Activated naive CD4-positive, alpha-beta T cell treated with anti-CD3 and anti-CD28 coated beads, Interleukin-2, amount 10 ng/mL, durations not matched to agents 7 days and 5 days (primary cell): ENCODE results near the gene MYOM3.

Source experiments
- CTCF ChIA-PET: fragments of 350-600 bp; sonication (Branson Sonifier 250); formaldehyde crosslinking; loops from one replicate; lab custom pipeline; 2021; ENCODE audit warnings: antibody characterized with exemption; lab: Charles Lee
- DNase-seq: peaks from one replicate; pipeline ENCODE4 v3.0.0-alpha.2; 2020
- H3K27ac Mint-ChIP-seq: one replicate; pipeline ENCODE4 v1.8.0; 2021; ENCODE audit warnings: mild to moderate bottlenecking, moderate library complexity, mixed read lengths
- H3K27me3 Mint-ChIP-seq: one replicate; pipeline ENCODE4 v1.8.0; 2021; ENCODE audit warnings: mild to moderate bottlenecking, mixed read lengths
- H3K36me3 Mint-ChIP-seq: one replicate; pipeline ENCODE4 v1.8.0; 2021; ENCODE audit warnings: mixed read lengths
- H3K4me1 Mint-ChIP-seq: one replicate; pipeline ENCODE4 v1.8.0; 2021; ENCODE audit warnings: mixed read lengths
- H3K4me3 Mint-ChIP-seq: one replicate; pipeline ENCODE4 v1.8.0; 2021; ENCODE audit warnings: mild to moderate bottlenecking, moderate library complexity, mixed read lengths
- H3K9me3 Mint-ChIP-seq: one replicate; pipeline ENCODE4 v1.8.0; 2021; ENCODE audit warnings: mixed read lengths

MYOM3 gene

GRCh38 chr1:24074817-24075589 is 36.9 kb downstream of the MYOM3 start:
- DNase-seq = no peak
- H3K27me3 Mint-ChIP-seq = peaks cover 23% of the 10 kb centered on the region
- CTCF ChIA-PET = no interaction called here
- no peak overlapping the region for H3K4me3 Mint-ChIP-seq
- H3K27ac Mint-ChIP-seq = no peak overlapping the region
- H3K36me3 Mint-ChIP-seq = no peaks in the 10 kb centered on the region
- H3K4me1 Mint-ChIP-seq = no peaks in the 10 kb centered on the region
- no peaks in the 10 kb centered on the region for H3K9me3 Mint-ChIP-seq

DNA sequence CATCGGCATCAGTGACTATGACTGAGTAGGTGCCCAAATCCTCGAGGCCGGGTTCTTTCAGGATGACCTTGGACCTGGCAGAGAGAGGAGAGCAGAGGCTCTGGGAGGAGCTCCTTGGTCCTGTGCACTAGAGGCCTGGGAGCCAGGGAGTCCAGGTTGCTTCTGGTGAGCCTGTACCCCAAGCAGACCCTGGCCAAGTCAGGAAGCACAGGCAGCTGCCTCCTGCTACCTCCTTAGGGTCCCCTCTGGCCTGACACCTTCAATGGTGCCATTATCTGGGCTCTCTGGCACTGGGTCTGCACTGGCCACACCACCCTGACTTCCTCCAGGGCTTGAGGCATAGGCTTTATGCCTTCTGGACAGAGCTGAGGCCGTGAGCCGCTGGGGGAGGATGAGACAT is 37.7 kb downstream of the MYOM3 start:
- Mint-ChIP-seq H3K4me3 (no peak overlapping the region), H3K4me1 (no peaks in the 10 kb centered on the region), H3K27ac (no peak overlapping the region), H3K27me3 (peaks cover 24% of the 10 kb centered on the region), H3K36me3 (no peaks in the 10 kb centered on the region), H3K9me3 (no peaks in the 10 kb centered on the region)
- no peak for DNase-seq
- CTCF ChIA-PET = no interaction called here

- Mint-ChIP-seq H3K4me1 (no peaks in the 10 kb centered on the region), H3K4me3 (no peak overlapping the region), H3K36me3 (no peaks in the 10 kb centered on the region), H3K27me3 (peaks cover 40% of the 10 kb centered on the region), H3K9me3 (no peaks in the 10 kb centered on the region), H3K27ac (no peak overlapping the region)
- no peak for DNase-seq
- CTCF ChIA-PET = interaction anchor here (0.6 to 2.3 kb wide), 11 partner anchors 11 to 1669 kb away, joined by 3 to 15 read pairs (median 6); partner anchors contain the start of gene MYOM3
Measured at GRCh38 chr1:24071941-24072340, 40.0 kb downstream of the MYOM3 start.

GRCh38 chr1:24070821-24071393 is 41.0 kb downstream of the MYOM3 start:
- no peaks in the 10 kb centered on the region for H3K4me1 Mint-ChIP-seq

GRCh38 chr1:24069817-24070216 is 42.1 kb downstream of the MYOM3 start:
- H3K9me3 Mint-ChIP-seq = no peaks in the 10 kb centered on the region
- no peaks in the 10 kb centered on the region for H3K36me3 Mint-ChIP-seq
- no peaks in the 10 kb centered on the region for H3K4me1 Mint-ChIP-seq
- H3K27me3 Mint-ChIP-seq = peaks cover 41% of the 10 kb centered on the region
- DNase-seq = no peak
- H3K27ac Mint-ChIP-seq = no peak overlapping the region
- no peak overlapping the region for H3K4me3 Mint-ChIP-seq
- CTCF ChIA-PET = interaction anchor here (2.2 kb wide), 1 partner anchor 42 kb away, joined by 15 read pairs; the partner anchor contains the start of gene MYOM3

More at GRCh38 chr1:24070821-24071393, 41.0 kb downstream of the MYOM3 start:
- no peaks in the 10 kb centered on the region for H3K9me3 Mint-ChIP-seq
- H3K27ac Mint-ChIP-seq = no peak overlapping the region
- H3K4me3 Mint-ChIP-seq = no peak overlapping the region
- DNase-seq = peak; percentile 84
- no peaks in the 10 kb centered on the region for H3K36me3 Mint-ChIP-seq
- H3K27me3 Mint-ChIP-seq = peaks cover 41% of the 10 kb centered on the region
- CTCF ChIA-PET = interaction anchor here (0.9 to 2.3 kb wide), 13 partner anchors 9 to 322 kb away, joined by 3 to 15 read pairs (median 5); partner anchors contain the start of gene MYOM3

GRCh38 chr1:24067978-24068377 is 44.0 kb downstream of the MYOM3 start:
- CTCF ChIA-PET = interaction anchor here (1.5 kb wide), 1 partner anchor 132 kb away, joined by 4 read pairs; no protein-coding TSS in a partner anchor
- Mint-ChIP-seq H3K27ac (no peak overlapping the region), H3K4me3 (no peak overlapping the region), H3K36me3 (no peaks in the 10 kb centered on the region), H3K27me3 (peaks cover 57% of the 10 kb centered on the region), H3K4me1 (no peaks in the 10 kb centered on the region), H3K9me3 (no peaks in the 10 kb centered on the region)
- DNase-seq = no peak

DNA sequence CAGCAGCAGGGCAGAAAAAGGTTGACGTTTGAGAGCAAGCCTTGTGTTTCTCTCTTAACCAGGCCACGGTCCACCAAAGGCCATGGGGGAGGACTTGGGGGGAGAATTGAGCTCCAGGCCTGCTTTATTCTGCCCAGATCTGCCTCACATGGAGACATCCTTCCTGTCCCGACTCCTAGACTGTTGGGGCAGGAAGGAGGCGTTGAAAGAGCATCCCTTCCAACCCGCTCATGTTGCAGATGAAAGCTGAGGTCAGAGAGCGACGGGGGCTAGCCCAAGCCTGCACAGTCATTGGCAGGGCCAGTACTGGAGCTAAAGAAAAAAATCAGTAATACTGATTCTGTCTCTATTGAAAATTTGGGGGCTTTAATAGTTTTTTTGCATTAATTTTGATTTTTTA is 46.6 kb downstream of the MYOM3 start:
- H3K9me3 Mint-ChIP-seq = peaks cover 7% of the 10 kb centered on the region
- H3K4me1 Mint-ChIP-seq = no peaks in the 10 kb centered on the region
- no peak overlapping the region for H3K4me3 Mint-ChIP-seq
- no peak overlapping the region for H3K27ac Mint-ChIP-seq
- H3K27me3 Mint-ChIP-seq = peaks cover 43% of the 10 kb centered on the region
- no peaks in the 10 kb centered on the region for H3K36me3 Mint-ChIP-seq
- CTCF ChIA-PET = no interaction called here
- no peak for DNase-seq

DNA sequence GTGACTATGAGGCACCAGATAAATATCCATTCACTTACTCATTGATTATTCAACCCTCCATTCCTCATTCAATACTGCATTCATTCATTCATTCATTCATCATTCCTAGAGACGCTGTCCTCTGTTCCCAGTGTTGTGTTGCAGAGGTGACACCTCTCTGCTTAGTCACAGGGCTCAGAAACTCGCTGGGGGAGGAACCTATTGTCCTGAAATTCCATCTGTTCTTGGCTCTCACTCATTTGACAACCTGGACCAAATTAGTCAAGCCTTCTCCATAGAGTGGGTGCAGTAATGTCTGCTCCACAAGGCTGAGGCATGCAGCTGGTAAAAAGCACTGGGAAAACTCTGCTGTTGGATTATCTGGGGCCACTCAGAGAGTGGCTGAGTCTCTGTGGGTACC is 49.7 kb downstream of the MYOM3 start:
- Mint-ChIP-seq H3K4me3 (no peak overlapping the region), H3K9me3 (peaks cover 7% of the 10 kb centered on the region), H3K27me3 (peaks cover 27% of the 10 kb centered on the region), H3K27ac (no peak overlapping the region), H3K36me3 (no peaks in the 10 kb centered on the region), H3K4me1 (no peaks in the 10 kb centered on the region)
- CTCF ChIA-PET = interaction anchor here (0.5 to 2.5 kb wide), 2 partner anchors 9 to 621 kb away, joined by 3 to 8 read pairs; no protein-coding TSS in a partner anchor
- no peak for DNase-seq

- H3K27me3 Mint-ChIP-seq = peaks cover 23% of the 10 kb centered on the region
- no peaks in the 10 kb centered on the region for H3K36me3 Mint-ChIP-seq
- H3K4me3 Mint-ChIP-seq = no peak overlapping the region
- peaks cover 7% of the 10 kb centered on the region for H3K9me3 Mint-ChIP-seq
- no peaks in the 10 kb centered on the region for H3K4me1 Mint-ChIP-seq
- CTCF ChIA-PET = interaction anchor here (0.6 to 2.5 kb wide), 4 partner anchors 11 to 143 kb away, joined by 4 to 8 read pairs (median 5); no protein-coding TSS in a partner anchor
- H3K27ac Mint-ChIP-seq = no peak overlapping the region
- DNase-seq = no peak
Measured at GRCh38 chr1:24060482-24060881, 51.5 kb downstream of the MYOM3 start.

DNA sequence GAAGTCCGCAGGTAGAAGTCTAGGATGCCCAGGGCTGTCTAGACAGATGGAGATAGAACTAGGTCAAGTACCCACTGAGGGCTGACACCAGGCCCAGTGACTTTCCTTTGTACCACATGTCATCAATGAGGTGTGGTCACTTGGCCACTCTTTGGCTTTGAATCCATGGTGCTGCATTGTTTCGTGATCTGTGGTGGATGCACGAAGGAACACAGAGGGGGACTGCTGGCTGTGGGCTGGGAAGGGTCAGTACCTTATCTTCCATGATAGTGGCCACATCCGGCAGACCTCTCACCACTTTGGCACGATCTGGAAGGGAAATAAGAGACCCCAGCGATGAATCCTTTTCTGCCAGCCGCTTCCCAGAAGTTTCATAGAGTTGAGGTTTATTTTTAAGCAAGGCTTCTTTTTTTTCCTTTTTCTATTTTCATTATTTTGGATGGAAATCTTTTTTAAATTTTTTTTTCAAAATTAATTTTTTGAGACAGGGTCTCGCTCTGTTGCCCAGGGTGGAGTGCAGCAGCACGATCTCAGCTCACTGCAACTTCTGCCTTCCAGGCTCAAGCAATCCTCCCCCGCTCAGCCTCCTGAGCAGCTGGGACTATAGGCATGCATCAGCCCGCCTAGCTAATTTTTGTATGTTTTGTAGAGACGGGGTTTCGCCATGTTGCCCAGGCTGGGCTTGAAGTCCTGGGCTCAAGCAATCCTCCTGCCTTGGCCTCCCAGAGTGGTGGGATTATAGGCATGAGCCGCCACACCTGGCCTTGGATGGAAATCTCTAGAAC is 53.1 kb downstream of the MYOM3 start:
- no peak for DNase-seq
- no peak overlapping the region for H3K4me3 Mint-ChIP-seq
- H3K27ac Mint-ChIP-seq = no peak overlapping the region
- H3K36me3 Mint-ChIP-seq = no peaks in the 10 kb centered on the region
- H3K4me1 Mint-ChIP-seq = no peaks in the 10 kb centered on the region
- CTCF ChIA-PET = no interaction called here
- H3K27me3 Mint-ChIP-seq = peaks cover 15% of the 10 kb centered on the region
- H3K9me3 Mint-ChIP-seq = peaks cover 7% of the 10 kb centered on the region

DNA sequence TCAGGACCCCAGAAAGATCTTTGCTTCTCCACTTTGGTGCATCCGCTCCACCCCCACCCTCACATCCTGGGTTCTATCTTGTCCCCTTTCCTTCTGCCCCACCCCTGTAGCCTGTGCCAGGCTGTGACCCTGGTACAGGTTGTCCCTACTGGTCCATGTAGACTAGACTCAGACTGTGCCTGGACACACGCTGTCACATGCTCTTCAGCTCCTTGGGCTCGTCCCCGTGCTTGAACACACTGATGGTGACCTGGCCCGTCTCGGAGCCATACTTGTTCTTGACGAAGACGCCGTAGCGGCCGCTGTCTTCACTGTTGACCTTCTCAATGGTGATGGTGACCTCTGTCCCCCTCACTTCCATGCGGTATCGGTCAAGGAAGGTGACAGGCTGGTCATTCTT is 54.8 kb downstream of the MYOM3 start:
- no peak for DNase-seq
- Mint-ChIP-seq H3K36me3 (no peaks in the 10 kb centered on the region), H3K27me3 (peaks cover 4% of the 10 kb centered on the region), H3K27ac (peak overlapping the region; percentile 35), H3K4me3 (no peak overlapping the region), H3K4me1 (no peaks in the 10 kb centered on the region), H3K9me3 (peaks cover 2% of the 10 kb centered on the region)
- CTCF ChIA-PET = no interaction called here

- Mint-ChIP-seq H3K36me3 (no peaks in the 10 kb centered on the region), H3K27me3 (peaks cover 7% of the 10 kb centered on the region), H3K9me3 (no peaks in the 10 kb centered on the region), H3K27ac (no peak overlapping the region), H3K4me1 (no peaks in the 10 kb centered on the region), H3K4me3 (no peak overlapping the region)
- no peak for DNase-seq
- CTCF ChIA-PET = no interaction called here
Measured at GRCh38 chr1:24055681-24056080, 56.3 kb downstream of the MYOM3 start.

GRCh38 chr1:24052220-24052619 is 59.7 kb downstream of the MYOM3 start:
- no peak overlapping the region for H3K27ac Mint-ChIP-seq
- H3K4me3 Mint-ChIP-seq = no peak overlapping the region
- H3K4me1 Mint-ChIP-seq = no peaks in the 10 kb centered on the region
- CTCF ChIA-PET = interaction anchor here (0.6 kb wide), 1 partner anchor 28 kb away, joined by 3 read pairs; no protein-coding TSS in a partner anchor
- no peaks in the 10 kb centered on the region for H3K9me3 Mint-ChIP-seq
- no peaks in the 10 kb centered on the region for H3K36me3 Mint-ChIP-seq
- DNase-seq = no peak
- peaks cover 15% of the 10 kb centered on the region for H3K27me3 Mint-ChIP-seq
